Activated naive CD8-positive, alpha-beta T cell treated with anti-CD3 and anti-CD28 coated beads, Interleukin-2, amount 50 U/mL, for 24 hours (primary cell): ENCODE results near the gene VPS8.
A peak's percentile ranks its signal among the peaks of the same experiment; 100 is the strongest.

ENCODE experiments used
- ATAC-seq: fragments of 150-1000 bp; cut with Tn5 transposase; one replicate; pipeline ENCODE4 v1.10.0; 2021
- DNase-seq: peaks from one replicate; pipeline ENCODE4 v3.0.0; 2021
- H3K27ac Mint-ChIP-seq: one replicate; pipeline ENCODE4 v1.8.0; 2021; ENCODE audit warnings: mild to moderate bottlenecking, mixed read lengths
- H3K27me3 Mint-ChIP-seq: one replicate; pipeline ENCODE4 v1.8.0; 2021; ENCODE audit warnings: mixed read lengths
- H3K36me3 Mint-ChIP-seq: one replicate; pipeline ENCODE4 v1.8.0; 2021; ENCODE audit warnings: low read depth, mixed read lengths
- H3K4me1 Mint-ChIP-seq: one replicate; pipeline ENCODE4 v1.8.0; 2021; ENCODE audit warnings: mixed read lengths
- H3K4me3 Mint-ChIP-seq: one replicate; pipeline ENCODE4 v1.8.0; 2021; ENCODE audit warnings: mild to moderate bottlenecking, moderate library complexity, mixed read lengths
- H3K9me3 Mint-ChIP-seq: one replicate; pipeline ENCODE4 v1.8.0; 2021; ENCODE audit warnings: mixed read lengths

VPS8 gene

DNA sequence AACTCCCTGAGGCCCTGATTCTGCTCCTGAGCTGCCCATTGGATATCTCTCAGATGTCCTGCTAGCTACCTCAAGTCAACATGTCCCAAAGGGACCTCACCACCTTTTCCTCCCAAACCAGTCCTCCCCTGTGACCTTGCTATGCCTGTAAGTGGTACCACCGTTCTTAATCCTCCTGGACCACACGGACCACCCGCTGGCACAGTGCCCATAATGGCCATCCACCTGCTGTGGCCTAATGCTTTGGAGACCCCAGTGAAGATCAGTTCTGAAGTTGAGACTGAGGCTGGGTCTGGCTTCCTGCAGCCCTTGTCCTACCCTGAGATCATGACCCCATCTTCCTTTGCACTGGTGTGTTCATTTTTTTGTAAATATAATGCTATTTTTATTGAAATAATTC, 15.0 kb upstream of the VPS8 start:
- H3K27ac Mint-ChIP-seq, result no peak overlapping the region
- H3K9me3 Mint-ChIP-seq, result no peaks in the 10 kb centered on the region
- DNase-seq (no peak), ATAC-seq (no peak)
- no peaks in the 10 kb centered on the region for H3K36me3 Mint-ChIP-seq
- H3K4me1 Mint-ChIP-seq, result no peaks in the 10 kb centered on the region
- H3K4me3 Mint-ChIP-seq, result no peak overlapping the region
- H3K27me3 Mint-ChIP-seq, result peaks cover 28% of the 10 kb centered on the region

DNA sequence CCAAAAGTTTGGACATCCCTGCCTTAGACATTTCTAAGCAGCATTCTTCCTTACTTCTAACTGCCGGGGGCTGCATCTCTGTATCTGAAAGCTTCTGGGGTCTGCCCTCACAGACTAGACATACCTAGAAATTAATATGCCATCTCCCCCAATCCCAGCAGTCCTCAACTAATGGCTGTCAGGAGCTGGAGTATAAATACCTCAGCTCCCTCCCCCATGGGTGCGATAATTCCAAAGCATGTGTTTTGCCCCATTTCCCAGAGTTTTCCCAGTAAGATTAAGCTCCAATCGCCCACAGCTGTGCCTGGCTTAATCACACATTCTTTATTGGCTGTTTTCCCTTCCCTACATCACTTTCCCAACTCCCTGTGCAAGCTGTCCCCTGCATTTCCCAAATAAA, 13.8 kb upstream of the VPS8 start:
- no peak for ATAC-seq
- Mint-ChIP-seq H3K4me3 (no peak overlapping the region), H3K4me1 (no peaks in the 10 kb centered on the region), H3K9me3 (no peaks in the 10 kb centered on the region), H3K36me3 (no peaks in the 10 kb centered on the region), H3K27me3 (peaks cover 28% of the 10 kb centered on the region), H3K27ac (no peak overlapping the region)
- DNase-seq, result no peak

DNA sequence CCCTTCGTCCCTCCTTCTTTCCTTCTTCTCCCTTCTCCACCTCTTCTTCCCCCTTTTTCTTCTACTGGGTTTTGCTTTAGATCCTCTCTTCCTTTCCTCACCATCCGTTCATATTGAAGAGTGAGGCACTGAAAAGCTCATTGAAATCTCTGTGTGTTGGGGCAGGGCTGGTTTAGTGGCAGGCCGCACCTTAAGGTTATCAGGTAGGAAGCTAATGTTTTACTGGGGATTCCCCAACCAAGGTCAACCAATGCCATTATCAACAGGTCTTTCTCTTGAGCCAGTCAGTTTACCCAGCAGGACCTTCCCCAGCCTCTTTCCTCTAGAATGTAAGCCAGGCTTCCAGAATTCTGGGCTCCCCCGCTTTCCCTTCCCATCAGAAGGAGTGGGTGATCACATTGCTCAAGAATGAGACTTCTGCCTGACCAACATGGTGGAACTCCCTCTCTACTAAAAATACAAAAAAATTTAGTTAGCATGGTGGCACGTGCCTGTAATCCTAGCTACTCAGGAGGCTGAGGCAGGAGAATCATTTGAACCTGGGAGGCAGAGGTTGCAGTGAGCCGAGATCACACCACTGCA, 11.5 kb upstream of the VPS8 start:
- DNase-seq (no peak), ATAC-seq (no peak)
- Mint-ChIP-seq H3K4me1 (no peaks in the 10 kb centered on the region), H3K4me3 (no peak overlapping the region), H3K36me3 (no peaks in the 10 kb centered on the region), H3K9me3 (no peaks in the 10 kb centered on the region), H3K27me3 (peaks cover 28% of the 10 kb centered on the region), H3K27ac (no peak overlapping the region)

DNA sequence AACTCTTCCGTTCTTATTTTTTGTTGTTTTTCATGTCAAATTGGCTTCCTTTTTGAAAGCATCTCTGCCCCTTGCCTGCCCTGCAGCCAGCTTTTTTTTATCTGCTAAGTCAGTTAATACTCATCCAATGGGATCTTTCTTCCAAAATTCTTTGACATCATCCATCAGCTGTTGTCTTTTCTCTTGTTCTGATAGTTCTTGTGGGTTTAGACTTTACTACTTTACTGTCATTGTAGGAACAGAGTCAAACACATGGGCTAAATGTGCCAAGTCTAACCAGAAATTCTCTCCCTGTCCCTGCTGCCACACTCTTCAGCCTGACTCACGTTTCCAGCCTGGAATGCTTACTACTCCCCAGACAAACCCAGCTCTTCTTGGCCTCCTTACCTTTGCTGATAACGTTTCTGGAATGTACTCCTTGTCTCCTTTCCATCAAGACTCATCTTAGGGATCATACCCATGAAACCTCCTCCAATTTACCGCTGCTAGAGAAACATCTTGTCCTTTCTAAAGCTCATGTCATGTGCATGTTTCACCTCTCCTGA, 10.7 kb upstream of the VPS8 start:
- no peak overlapping the region for H3K4me3 Mint-ChIP-seq
- no peak for ATAC-seq
- peaks cover 28% of the 10 kb centered on the region for H3K27me3 Mint-ChIP-seq
- no peaks in the 10 kb centered on the region for H3K9me3 Mint-ChIP-seq
- no peaks in the 10 kb centered on the region for H3K4me1 Mint-ChIP-seq
- H3K27ac Mint-ChIP-seq, result no peak overlapping the region
- H3K36me3 Mint-ChIP-seq, result no peaks in the 10 kb centered on the region
- no peak for DNase-seq

DNA sequence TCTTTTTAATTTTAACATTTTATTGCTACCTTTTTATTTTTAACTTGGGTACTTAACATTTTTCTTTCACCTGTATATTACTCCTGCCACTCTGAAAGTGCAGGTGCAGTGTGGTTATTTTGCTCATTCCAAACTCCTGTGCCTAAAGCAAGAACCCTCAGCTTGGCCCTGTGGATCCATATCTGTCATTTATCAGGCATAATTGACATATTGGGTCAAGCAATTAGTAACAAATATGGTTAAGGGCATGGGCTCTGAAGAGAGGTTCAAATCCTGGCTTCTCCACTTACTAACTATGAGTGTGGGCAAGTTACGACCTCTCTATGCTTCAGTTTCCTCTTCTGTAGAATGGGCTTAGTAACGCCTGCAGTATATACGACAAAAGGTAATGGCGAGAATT, 9.8 kb upstream of the VPS8 start:
- H3K27ac Mint-ChIP-seq, result no peak overlapping the region
- DNase-seq, result no peak
- ATAC-seq, result no peak

DNA sequence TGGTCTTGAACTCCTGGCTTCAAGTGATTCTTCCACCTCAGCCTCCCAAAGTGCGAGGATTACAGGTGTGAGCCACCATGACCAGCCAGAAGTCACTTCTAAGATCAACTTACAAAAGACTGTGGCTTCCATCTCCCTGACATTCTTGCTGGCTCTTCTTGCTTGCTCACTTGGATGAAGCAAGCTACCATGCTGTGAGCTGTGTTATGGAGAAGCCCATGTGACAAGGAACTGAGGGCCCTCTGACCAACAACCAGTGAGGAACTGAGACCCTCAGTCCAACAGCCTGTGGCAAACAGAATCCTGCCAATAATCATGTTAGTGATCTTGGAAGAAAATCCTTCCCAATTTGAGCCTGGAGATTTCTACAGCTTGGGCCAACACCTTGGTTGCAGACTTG, 7.2 kb upstream of the VPS8 start:
- Mint-ChIP-seq H3K27me3 (peaks cover 11% of the 10 kb centered on the region), H3K4me3 (no peak overlapping the region), H3K27ac (no peak overlapping the region), H3K4me1 (peaks cover 10% of the 10 kb centered on the region), H3K36me3 (no peaks in the 10 kb centered on the region), H3K9me3 (no peaks in the 10 kb centered on the region)
- ATAC-seq, result no peak
- no peak for DNase-seq

More for the DNA sequence above, 9.8 kb upstream of the VPS8 start:
- Mint-ChIP-seq H3K9me3 (no peaks in the 10 kb centered on the region), H3K4me3 (no peak overlapping the region), H3K36me3 (no peaks in the 10 kb centered on the region), H3K27me3 (peaks cover 22% of the 10 kb centered on the region), H3K4me1 (no peaks in the 10 kb centered on the region)

DNA sequence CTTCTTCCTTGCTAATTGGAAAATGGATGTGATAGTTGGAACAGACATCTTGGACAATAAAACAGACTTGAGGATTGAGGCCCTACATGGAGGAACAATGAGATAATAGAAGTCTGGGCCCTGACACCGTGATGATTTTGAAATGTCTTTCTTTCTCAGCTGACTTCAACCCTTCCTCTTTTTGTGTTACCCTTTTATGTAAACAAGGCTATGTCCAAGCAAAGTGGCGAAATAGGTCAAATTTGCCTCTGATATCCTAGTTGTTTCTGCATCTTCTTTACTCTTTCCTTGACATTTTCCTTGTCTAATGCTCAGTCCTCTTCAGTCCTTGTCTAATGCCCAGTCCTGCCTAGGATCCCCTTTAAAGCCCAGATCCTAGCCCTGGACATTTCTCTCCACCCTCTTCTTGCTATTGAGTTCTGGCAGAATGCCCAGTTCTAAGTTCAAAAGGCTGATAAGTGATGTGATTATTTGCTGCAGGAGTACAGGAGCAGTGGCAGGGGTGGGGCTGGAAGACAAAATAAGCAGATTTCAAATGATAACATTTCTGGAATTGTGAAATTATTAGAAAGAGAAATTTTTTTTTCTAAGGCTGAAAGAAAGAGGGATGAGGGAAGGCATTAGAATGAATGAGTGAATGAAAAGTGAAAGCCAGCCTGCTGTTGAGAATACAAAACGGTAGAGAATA, 6.5 kb upstream of the VPS8 start:
- Mint-ChIP-seq H3K27me3 (peaks cover 8% of the 10 kb centered on the region), H3K4me1 (peaks cover 13% of the 10 kb centered on the region), H3K27ac (no peak overlapping the region), H3K36me3 (no peaks in the 10 kb centered on the region), H3K9me3 (no peaks in the 10 kb centered on the region), H3K4me3 (no peak overlapping the region)
- DNase-seq (no peak), ATAC-seq (no peak)

DNA sequence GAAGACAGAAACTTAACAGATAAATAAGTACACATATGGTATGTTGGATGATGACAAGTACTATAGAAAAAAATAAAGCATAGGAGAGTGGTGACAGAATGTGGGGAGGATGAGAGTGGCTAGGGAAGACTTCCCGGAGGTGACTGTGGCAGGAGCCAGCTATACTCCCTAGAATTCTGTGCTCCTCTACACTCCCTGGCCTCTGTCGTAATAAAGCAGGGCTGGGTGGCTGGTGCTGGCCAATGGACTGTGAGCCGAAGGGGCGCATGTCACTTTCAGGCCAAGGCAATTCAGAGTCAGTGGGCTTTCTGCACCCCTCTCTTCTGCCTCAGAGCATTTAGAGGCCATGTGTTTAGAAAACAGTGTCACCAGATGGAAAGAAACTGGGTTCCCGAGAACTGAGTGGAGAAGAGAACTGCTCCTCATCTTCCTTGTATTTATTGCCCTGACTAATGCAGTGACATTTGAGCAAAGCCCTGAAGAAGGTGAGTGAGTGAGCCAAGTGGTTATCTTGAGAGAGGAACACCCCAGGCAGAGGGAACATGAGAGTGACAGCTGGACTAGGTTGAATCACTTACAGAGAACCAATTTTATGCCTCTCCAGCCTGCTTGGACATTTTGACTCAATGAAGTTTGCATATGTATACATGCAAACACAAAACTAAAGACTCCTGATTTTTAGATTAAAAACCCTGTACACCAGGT, 5.2 kb upstream of the VPS8 start:
- no peaks in the 10 kb centered on the region for H3K27me3 Mint-ChIP-seq
- ATAC-seq, result peak; percentile 25
- no peak for DNase-seq
- H3K27ac Mint-ChIP-seq, result no peak overlapping the region
- no peaks in the 10 kb centered on the region for H3K9me3 Mint-ChIP-seq
- H3K36me3 Mint-ChIP-seq, result no peaks in the 10 kb centered on the region
- no peak overlapping the region for H3K4me3 Mint-ChIP-seq
- H3K4me1 Mint-ChIP-seq, result peaks cover 23% of the 10 kb centered on the region

DNA sequence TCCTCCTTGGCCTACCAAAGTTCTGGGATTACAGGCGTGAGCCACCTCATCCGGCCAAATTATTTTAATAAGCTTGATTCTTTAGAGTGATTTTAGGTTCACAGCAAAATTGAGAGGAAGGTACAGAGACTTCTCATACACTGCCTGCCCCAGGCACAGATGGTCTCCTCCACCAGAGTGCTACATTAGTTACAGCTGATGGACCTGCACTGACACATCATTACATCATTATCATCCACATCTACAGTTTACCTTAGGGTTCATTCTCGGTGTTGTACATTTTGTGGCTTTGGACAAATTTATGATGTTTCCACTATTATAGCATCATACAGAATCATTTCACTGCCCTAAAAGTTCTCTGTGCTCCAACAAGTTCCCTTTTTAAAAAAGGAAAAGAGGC, 4.4 kb upstream of the VPS8 start:
- no peak for ATAC-seq
- no peak overlapping the region for H3K27ac Mint-ChIP-seq

DNA sequence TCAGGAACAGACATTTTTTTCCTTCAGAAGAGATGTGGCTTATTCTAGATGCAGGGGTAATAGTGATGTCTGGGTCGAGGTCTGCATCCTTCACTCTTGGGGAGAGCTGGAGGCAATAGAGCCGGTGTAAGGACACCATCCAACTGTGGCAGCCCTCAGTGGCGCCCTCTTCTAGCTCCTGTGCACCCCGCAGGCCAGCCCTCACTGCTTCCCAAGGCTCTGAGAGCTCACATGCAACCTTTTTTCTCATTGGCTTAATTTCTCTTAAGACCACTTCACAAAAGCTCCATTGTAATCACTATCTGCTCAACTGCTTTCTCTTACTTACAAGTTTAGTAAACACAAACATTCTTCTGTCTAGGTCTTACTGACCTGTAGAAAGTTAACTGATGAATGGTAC, 3.9 kb upstream of the VPS8 start:
- DNase-seq, result peak; percentile 19
- H3K4me3 Mint-ChIP-seq, result no peak overlapping the region

More for the DNA sequence above, 4.4 kb upstream of the VPS8 start:
- H3K36me3 Mint-ChIP-seq, result peaks cover 4% of the 10 kb centered on the region
- peaks cover 3% of the 10 kb centered on the region for H3K9me3 Mint-ChIP-seq
- H3K4me3 Mint-ChIP-seq, result no peak overlapping the region
- peaks cover 3% of the 10 kb centered on the region for H3K27me3 Mint-ChIP-seq
- H3K4me1 Mint-ChIP-seq, result peaks cover 27% of the 10 kb centered on the region
- no peak for DNase-seq

DNA sequence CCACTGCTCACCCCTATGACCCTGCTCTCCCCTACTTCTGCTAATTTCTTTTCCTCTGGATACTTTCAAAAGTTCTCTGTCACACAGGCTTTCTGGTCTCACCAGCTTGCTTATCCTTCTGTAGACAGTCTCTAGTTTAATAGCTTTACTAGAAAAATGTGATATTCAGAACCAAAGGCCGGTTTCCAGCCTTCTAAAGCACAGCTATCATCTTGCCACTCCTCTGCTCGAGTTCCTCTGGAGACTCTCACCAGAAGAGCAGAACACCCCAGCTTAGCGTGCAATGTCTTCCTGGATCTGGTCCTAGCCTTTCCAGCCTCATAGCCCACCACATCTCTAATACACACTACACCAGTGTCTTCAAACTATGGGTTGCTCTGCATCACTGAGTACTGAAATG, 1.8 kb upstream of the VPS8 start:
- ATAC-seq (no peak), DNase-seq (no peak)
- no peak overlapping the region for H3K27ac Mint-ChIP-seq
- H3K4me3 Mint-ChIP-seq, result no peak overlapping the region
- H3K4me1 Mint-ChIP-seq, result peaks cover 50% of the 10 kb centered on the region
- peaks cover 4% of the 10 kb centered on the region for H3K36me3 Mint-ChIP-seq
- peaks cover 3% of the 10 kb centered on the region for H3K9me3 Mint-ChIP-seq
- peaks cover 3% of the 10 kb centered on the region for H3K27me3 Mint-ChIP-seq

More for the DNA sequence above, 3.9 kb upstream of the VPS8 start:
- Mint-ChIP-seq H3K36me3 (peaks cover 4% of the 10 kb centered on the region), H3K9me3 (peaks cover 3% of the 10 kb centered on the region), H3K27me3 (peaks cover 3% of the 10 kb centered on the region), H3K27ac (no peak overlapping the region), H3K4me1 (peaks cover 30% of the 10 kb centered on the region)
- ATAC-seq, result no peak

DNA sequence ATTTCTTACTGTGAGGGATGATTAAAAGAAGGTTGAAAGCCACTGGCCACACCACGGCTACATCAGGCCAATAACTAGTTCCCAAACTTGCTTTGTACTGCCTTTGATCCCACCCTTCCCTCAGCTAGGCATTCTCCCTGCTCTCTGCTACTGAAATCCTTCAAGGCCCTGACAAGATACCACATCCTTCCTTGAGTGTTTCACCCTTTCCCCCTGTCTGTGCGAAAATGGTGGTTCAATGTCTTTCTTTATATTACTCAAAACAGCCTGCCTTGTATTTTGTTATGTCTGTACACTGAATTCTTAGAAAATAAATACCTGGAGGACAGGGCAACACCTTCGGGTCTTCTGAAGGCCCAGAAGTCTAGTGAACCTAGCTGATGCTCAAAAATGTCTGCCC, 932 bp upstream of the VPS8 start:
- ATAC-seq, result peak; percentile 7

DNA sequence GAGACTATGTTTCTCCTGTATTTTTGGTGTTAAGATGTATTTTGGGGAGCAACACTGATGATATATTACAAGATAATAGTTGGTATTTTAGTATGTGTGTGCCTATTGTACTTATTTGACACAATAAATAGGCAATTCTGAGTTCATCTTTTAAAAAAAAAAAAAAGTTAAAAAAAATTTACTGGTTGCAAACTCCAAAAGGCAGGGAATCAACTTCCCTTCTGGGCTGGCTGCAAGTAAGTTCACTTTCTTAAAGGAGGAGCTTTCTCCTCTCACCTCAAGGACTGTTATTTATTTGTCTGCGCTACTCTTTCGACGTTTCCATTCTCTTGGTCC, 335 bp upstream of the VPS8 start:
- H3K4me3 Mint-ChIP-seq, result peak overlapping the region; percentile 99
- ATAC-seq (no peak), DNase-seq (no peak)
- peaks cover 64% of the 10 kb centered on the region for H3K4me1 Mint-ChIP-seq
- peaks cover 3% of the 10 kb centered on the region for H3K27me3 Mint-ChIP-seq
- peaks cover 3% of the 10 kb centered on the region for H3K9me3 Mint-ChIP-seq
- peaks cover 8% of the 10 kb centered on the region for H3K36me3 Mint-ChIP-seq
- peak overlapping the region; percentile 100 for H3K27ac Mint-ChIP-seq

More for the DNA sequence above, 932 bp upstream of the VPS8 start:
- peak overlapping the region; percentile 50 for H3K27ac Mint-ChIP-seq
- H3K27me3 Mint-ChIP-seq, result peaks cover 3% of the 10 kb centered on the region
- H3K9me3 Mint-ChIP-seq, result peaks cover 3% of the 10 kb centered on the region
- H3K4me3 Mint-ChIP-seq, result no peak overlapping the region
- peaks cover 59% of the 10 kb centered on the region for H3K4me1 Mint-ChIP-seq
- DNase-seq, result peak; percentile 7
- peaks cover 4% of the 10 kb centered on the region for H3K36me3 Mint-ChIP-seq

DNA sequence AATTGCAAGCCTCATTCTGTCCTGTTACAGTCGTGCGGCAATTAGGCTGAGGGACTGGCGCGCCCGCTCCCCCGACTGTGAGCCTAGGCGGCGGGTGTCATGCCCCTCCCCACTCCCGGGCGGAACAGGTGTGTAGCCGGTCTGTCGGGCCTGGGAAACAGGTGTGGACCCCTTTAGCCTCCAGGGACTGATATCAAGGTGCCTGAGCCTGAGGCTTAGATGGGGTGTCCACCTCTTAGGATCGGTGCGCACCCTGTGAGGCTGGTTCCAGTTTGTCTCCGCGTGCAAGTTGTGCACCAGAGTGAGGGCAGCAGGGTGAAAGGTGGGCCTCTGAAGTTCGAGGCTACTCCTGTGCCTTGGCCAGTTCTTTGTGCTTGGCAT, 686 bp downstream of the VPS8 start:
- Mint-ChIP-seq H3K4me3 (peak overlapping the region; percentile 99), H3K27me3 (peaks cover 3% of the 10 kb centered on the region), H3K4me1 (peaks cover 68% of the 10 kb centered on the region), H3K36me3 (peaks cover 12% of the 10 kb centered on the region), H3K27ac (peak overlapping the region; percentile 100), H3K9me3 (peaks cover 3% of the 10 kb centered on the region)
- ATAC-seq, result no peak
- peak; percentile 25 for DNase-seq

DNA sequence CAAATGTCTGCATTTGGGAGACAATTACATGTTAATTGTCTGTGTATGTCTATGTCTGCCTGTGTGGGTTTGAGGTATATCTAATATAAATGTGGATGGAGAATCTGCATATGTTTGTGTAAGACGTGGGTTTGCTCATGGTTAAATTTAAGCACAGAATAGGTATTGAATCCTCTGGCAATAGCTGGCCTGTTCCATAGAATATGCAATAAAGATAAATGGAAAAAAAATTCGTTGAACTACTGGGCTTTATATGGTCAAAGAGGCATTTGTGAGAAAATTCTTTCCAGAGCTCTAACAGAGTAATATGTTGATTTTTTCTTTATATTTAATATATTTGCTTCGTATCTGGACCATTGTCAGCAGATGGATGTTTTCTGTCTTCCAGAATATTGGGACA, 1.4 kb downstream of the VPS8 start:
- no peak for ATAC-seq
- H3K4me1 Mint-ChIP-seq, result peaks cover 70% of the 10 kb centered on the region

More for the DNA sequence above, 1.4 kb downstream of the VPS8 start:
- DNase-seq, result no peak
- H3K4me3 Mint-ChIP-seq, result peak overlapping the region; percentile 99
- H3K27ac Mint-ChIP-seq, result no peak overlapping the region
- H3K36me3 Mint-ChIP-seq, result peaks cover 16% of the 10 kb centered on the region
- peaks cover 3% of the 10 kb centered on the region for H3K27me3 Mint-ChIP-seq
- H3K9me3 Mint-ChIP-seq, result peaks cover 3% of the 10 kb centered on the region
